ENCODE data around the gene KDM6B.

The KDM6B gene

GRCh38 chr17:7818026-7818425 is 16.0 kb upstream of the KDM6B start:
- ChIA-PET CTCF (no interaction called here), POLR2A (no interaction called here)
- no peak for TF ChIP-seq SUZ12 (IDR thresholded peaks at IDR 0.05)
- TF ChIP-seq FOXA1 (IDR thresholded peaks at IDR 0.05) = no peak
- TF ChIP-seq ZNF384 (IDR thresholded peaks at IDR 0.05) = no peak
- no peak for TF ChIP-seq BHLHE40 (IDR thresholded peaks at IDR 0.05; ENCODE audit: borderline replicate concordance)
- TF ChIP-seq TARDBP (IDR thresholded peaks at IDR 0.05) = no peak
- TF ChIP-seq CTBP1 (IDR thresholded peaks at IDR 0.05; ENCODE audit: borderline replicate concordance) = no peak
- no peak for TF ChIP-seq NFRKB (IDR thresholded peaks at IDR 0.05)
- no peak for TF ChIP-seq L3MBTL2 (conservative IDR thresholded peaks at IDR 0.05)
- no peak for TF ChIP-seq FOXK2 (IDR thresholded peaks at IDR 0.05)
- TF ChIP-seq LEF1 (IDR thresholded peaks at IDR 0.05; ENCODE audit: borderline replicate concordance) = no peak
- DNase-seq (ENCODE audit: extremely low spot score) = no peak

- no peak for DNase-seq (ENCODE audit: extremely low spot score)
- TF ChIP-seq SUZ12 (IDR thresholded peaks at IDR 0.05) (no peak), HDGF (IDR thresholded peaks at IDR 0.05; ENCODE audit: borderline replicate concordance) (no peak), LEF1 (IDR thresholded peaks at IDR 0.05; ENCODE audit: borderline replicate concordance) (no peak)
- POLR2A ChIA-PET = interaction anchor here (1.0 kb wide), 1 partner anchor 14 kb away, joined by 3 read pairs; the partner anchor contains the start of gene KDM6B
- CTCF ChIA-PET = interaction anchor here (0.6 kb wide), 1 partner anchor 739 kb away, joined by 4 read pairs; the partner anchor contains the start of gene CLEC10A
These were observed 15.0 kb upstream of the KDM6B start for GRCh38 chr17:7818746-7819645.

- TF ChIP-seq FOXK2 (IDR thresholded peaks at IDR 0.05) = no peak
- TF ChIP-seq ELF4 (IDR thresholded peaks at IDR 0.05) = no peak
- no peak for TF ChIP-seq ARNT (IDR thresholded peaks at IDR 0.05)
- no peak for TF ChIP-seq CTBP1 (IDR thresholded peaks at IDR 0.05; ENCODE audit: borderline replicate concordance)
- TF ChIP-seq TARDBP (IDR thresholded peaks at IDR 0.05) = no peak
- TF ChIP-seq SUZ12 (IDR thresholded peaks at IDR 0.05) = no peak
- TF ChIP-seq PKNOX1 (IDR thresholded peaks at IDR 0.05) = no peak
- TF ChIP-seq NFRKB (IDR thresholded peaks at IDR 0.05) = no peak
- no peak for TF ChIP-seq L3MBTL2 (conservative IDR thresholded peaks at IDR 0.05)
- TF ChIP-seq ZNF384 (IDR thresholded peaks at IDR 0.05) = no peak
- TF ChIP-seq FOXA1 (IDR thresholded peaks at IDR 0.05) = no peak
- no peak for TF ChIP-seq BHLHE40 (IDR thresholded peaks at IDR 0.05; ENCODE audit: borderline replicate concordance)
- TF ChIP-seq LEF1 (IDR thresholded peaks at IDR 0.05; ENCODE audit: borderline replicate concordance) = no peak
- TF ChIP-seq SP1 (IDR thresholded peaks at IDR 0.05) = no peak
- no peak for TF ChIP-seq FOXM1 (IDR thresholded peaks at IDR 0.05; ENCODE audit: borderline replicate concordance)
These were observed 13.8 kb upstream of the KDM6B start for GRCh38 chr17:7820231-7820630.

DNA sequence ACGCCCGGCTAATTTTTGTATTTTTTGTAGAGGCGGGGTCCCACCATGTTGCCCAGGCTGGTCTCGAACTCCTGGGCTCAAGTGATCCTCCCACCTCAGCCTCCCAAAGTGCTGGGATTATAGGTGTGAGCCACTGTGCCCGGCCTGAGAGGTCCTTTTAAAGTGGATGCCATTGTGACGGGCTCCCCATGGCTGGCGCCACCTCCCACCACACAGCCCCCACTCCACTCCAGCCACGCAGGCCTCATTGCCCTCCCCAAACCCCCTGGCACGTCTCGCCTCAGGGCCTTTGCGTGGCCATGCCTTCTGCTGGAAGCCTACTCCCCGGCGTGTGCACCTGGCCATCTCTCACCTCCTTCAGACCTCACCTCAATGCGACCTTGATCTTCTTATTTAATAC is 11.9 kb upstream of the KDM6B start:
- ChIA-PET POLR2A (no interaction called here), CTCF (interaction anchor here (0.6 to 1.0 kb wide), 2 partner anchors 79 to 196 kb away, joined by 3 read pairs; no protein-coding TSS in a partner anchor)
- TF ChIP-seq CTBP1 (IDR thresholded peaks at IDR 0.05; ENCODE audit: borderline replicate concordance) (no peak), ZNF384 (IDR thresholded peaks at IDR 0.05) (no peak), HDGF (IDR thresholded peaks at IDR 0.05; ENCODE audit: borderline replicate concordance) (no peak), PKNOX1 (IDR thresholded peaks at IDR 0.05) (no peak), SUZ12 (IDR thresholded peaks at IDR 0.05) (no peak), NFRKB (IDR thresholded peaks at IDR 0.05) (no peak), FOXK2 (IDR thresholded peaks at IDR 0.05) (no peak), FOXM1 (IDR thresholded peaks at IDR 0.05; ENCODE audit: borderline replicate concordance) (no peak), FOXA1 (IDR thresholded peaks at IDR 0.05) (no peak), LEF1 (IDR thresholded peaks at IDR 0.05; ENCODE audit: borderline replicate concordance) (no peak), BHLHE40 (IDR thresholded peaks at IDR 0.05; ENCODE audit: borderline replicate concordance) (no peak), L3MBTL2 (conservative IDR thresholded peaks at IDR 0.05) (no peak), TARDBP (IDR thresholded peaks at IDR 0.05) (no peak), SP1 (IDR thresholded peaks at IDR 0.05) (no peak), ARNT (IDR thresholded peaks at IDR 0.05) (no peak)
- DNase-seq (ENCODE audit: extremely low spot score) = no peak

More at GRCh38 chr17:7820231-7820630, 13.8 kb upstream of the KDM6B start:
- POLR2A ChIA-PET = interaction anchor here (1.0 kb wide), 1 partner anchor 13 kb away, joined by 3 read pairs; the partner anchor contains the start of gene KDM6B
- CTCF ChIA-PET = no interaction called here
- DNase-seq (ENCODE audit: extremely low spot score) = no peak

DNA sequence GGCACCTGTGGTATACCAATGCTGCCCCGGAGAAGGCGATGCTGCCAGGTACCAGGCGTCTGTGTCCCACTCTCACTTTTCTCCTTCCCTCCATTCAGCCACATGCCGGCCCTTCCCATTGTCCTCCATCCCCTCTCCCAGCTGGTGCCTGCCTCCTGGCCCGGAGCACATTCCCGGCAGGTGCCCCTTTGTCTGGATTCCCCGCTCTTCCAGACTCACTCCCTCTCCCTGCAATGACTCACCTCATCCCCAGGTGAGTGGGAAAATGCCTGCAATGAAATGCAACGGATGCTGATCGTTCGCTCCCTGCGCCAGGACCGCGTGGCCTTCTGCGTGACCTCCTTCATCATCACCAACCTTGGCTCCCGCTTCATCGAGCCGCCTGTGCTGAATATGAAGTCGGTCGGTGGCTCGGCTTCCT is 10.4 kb upstream of the KDM6B start:
- TF ChIP-seq L3MBTL2 (conservative IDR thresholded peaks at IDR 0.05) (no peak), FOXK2 (IDR thresholded peaks at IDR 0.05) (no peak), TARDBP (IDR thresholded peaks at IDR 0.05) (no peak), SP1 (IDR thresholded peaks at IDR 0.05) (no peak), FOXA1 (IDR thresholded peaks at IDR 0.05) (no peak), HDGF (IDR thresholded peaks at IDR 0.05; ENCODE audit: borderline replicate concordance) (no peak), SUZ12 (IDR thresholded peaks at IDR 0.05) (no peak), NFRKB (IDR thresholded peaks at IDR 0.05) (no peak), CTBP1 (IDR thresholded peaks at IDR 0.05; ENCODE audit: borderline replicate concordance) (no peak), ELF4 (IDR thresholded peaks at IDR 0.05) (no peak), FOXM1 (IDR thresholded peaks at IDR 0.05; ENCODE audit: borderline replicate concordance) (no peak), ARNT (IDR thresholded peaks at IDR 0.05) (no peak)
- CTCF ChIA-PET = interaction anchor here (0.6 to 1.3 kb wide), 4 partner anchors 9 to 657 kb away, joined by 3 to 6 read pairs (median 4); no protein-coding TSS in a partner anchor
- POLR2A ChIA-PET = no interaction called here
- DNase-seq (ENCODE audit: extremely low spot score) = no peak

Data from HEK293T (cell line).